Peyer's patch (tissue), 4 donors: ENCODE results near the gene SLC39A10.

Experiments used
- POLR2A ChIP-seq, 2 donors: fragments of 450-650 bp; IDR thresholded peaks; one replicate each; pipeline ENCODE4 v1.5.1; 2017; ENCODE audit warnings: antibody characterized with exemption in 2 of 2, mild to moderate bottlenecking in 2 of 2, moderate library complexity in 2 of 2
- TF ChIP-seq, protein P1 (sequence below), 6 experiments: fragments of 450-650 bp in 4 of 6; fragments of 200-600 bp in 2 of 6; sonication (generic) in 1 of 6; IDR thresholded peaks; one replicate each; pipeline ENCODE4 v1.5.1; 2017 to 2019; ENCODE audit warnings: antibody characterized with exemption in 6 of 6, mild to moderate bottlenecking in 3 of 6, moderate library complexity in 1 of 6

DNA sequence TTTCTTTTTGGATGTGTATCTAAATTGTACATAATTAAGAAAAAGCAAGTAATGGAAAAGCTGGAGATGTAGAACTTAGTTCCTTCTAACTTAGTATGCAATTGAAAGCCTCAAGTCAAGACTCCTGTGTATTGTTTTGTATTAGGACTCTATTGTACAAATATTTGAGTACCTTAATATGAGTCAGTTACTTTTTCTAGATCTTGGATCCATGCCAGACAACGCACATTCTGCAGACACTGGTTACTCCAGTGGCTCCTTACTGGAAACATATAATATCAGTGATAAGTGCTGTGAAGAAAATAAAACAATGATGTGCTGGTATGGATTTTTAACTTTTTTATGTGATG lies 1.5 kb downstream of the SLC39A10 start:
- TF ChIP-seq, protein P1, sequence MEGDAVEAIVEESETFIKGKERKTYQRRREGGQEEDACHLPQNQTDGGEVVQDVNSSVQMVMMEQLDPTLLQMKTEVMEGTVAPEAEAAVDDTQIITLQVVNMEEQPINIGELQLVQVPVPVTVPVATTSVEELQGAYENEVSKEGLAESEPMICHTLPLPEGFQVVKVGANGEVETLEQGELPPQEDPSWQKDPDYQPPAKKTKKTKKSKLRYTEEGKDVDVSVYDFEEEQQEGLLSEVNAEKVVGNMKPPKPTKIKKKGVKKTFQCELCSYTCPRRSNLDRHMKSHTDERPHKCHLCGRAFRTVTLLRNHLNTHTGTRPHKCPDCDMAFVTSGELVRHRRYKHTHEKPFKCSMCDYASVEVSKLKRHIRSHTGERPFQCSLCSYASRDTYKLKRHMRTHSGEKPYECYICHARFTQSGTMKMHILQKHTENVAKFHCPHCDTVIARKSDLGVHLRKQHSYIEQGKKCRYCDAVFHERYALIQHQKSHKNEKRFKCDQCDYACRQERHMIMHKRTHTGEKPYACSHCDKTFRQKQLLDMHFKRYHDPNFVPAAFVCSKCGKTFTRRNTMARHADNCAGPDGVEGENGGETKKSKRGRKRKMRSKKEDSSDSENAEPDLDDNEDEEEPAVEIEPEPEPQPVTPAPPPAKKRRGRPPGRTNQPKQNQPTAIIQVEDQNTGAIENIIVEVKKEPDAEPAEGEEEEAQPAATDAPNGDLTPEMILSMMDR (IDR thresholded peaks at IDR 0.05): no peak
- no peak for TF ChIP-seq POLR2A (IDR thresholded peaks at IDR 0.05)
